LoVo (cell line): ENCODE data around the gene ITPR3.
"Not testable (repeated sequence)": the region's sequence is repeated elsewhere in the genome, so short reads cannot be mapped to it uniquely, and the experiment has no call there.

Experiments used
- DNase-seq: peaks from one replicate; pipeline ENCODE4 v3.0.0-alpha.2; 2016; ENCODE audit warnings: low spot score

ITPR3 gene

DNA sequence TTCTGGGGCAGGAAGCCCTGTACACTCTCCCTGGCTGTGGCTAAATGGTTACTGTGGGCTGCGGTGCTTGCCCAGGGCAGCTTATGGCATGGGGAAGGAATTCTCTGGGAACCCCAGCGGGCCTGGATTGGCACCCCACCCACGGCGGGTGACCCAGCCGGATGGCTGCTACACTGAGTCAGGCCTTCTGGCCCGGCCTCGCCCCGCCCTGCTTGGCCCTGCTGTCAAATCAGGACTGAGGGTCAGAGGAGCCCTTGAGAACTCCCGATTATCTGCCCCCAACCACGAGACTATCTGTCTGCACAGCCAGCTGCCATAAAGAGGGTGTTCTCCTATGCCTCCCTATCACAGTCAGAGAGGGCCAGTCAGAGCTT lies 7.3 kb upstream of the ITPR3 start:
- DNase-seq, result no peak

DNA sequence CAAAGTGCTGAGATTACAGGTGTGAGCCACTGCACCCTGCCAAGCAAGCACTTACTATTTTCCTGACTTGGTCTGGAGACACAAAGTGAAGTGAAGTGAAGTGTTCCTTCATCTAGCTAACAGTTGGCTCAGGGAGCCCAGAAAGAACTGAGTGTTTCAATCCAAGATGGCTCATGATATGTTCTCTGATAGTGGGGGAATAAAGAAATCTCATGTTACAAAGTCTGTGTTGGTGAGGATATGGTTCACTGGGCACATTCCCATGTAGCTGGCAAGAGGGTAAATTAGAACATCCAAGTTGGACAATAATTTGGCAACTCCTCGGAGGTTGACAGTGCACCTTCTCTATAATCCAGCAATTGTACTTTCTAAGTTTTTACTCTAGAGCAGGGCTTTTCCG lies 5.0 kb upstream of the ITPR3 start:
- DNase-seq, result no peak

DNA sequence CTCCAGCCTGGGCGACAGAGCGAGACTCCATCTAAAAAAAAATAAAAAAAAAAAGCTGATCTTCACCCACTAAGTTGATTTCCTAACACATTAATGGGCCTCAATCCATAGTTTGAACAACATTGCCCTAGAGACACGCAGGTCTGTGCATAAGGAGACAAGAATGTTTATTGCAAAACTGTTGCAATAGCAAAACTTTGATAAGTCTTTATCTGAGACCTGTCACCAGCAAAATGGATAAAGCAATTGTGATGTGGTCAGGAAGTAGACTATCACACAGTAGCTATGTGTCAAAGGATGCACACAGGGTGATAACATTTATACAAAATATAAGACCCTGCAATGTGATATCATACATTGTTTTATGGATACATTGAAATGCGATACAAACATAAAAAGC lies 4.2 kb upstream of the ITPR3 start:
- no peak for DNase-seq

DNA sequence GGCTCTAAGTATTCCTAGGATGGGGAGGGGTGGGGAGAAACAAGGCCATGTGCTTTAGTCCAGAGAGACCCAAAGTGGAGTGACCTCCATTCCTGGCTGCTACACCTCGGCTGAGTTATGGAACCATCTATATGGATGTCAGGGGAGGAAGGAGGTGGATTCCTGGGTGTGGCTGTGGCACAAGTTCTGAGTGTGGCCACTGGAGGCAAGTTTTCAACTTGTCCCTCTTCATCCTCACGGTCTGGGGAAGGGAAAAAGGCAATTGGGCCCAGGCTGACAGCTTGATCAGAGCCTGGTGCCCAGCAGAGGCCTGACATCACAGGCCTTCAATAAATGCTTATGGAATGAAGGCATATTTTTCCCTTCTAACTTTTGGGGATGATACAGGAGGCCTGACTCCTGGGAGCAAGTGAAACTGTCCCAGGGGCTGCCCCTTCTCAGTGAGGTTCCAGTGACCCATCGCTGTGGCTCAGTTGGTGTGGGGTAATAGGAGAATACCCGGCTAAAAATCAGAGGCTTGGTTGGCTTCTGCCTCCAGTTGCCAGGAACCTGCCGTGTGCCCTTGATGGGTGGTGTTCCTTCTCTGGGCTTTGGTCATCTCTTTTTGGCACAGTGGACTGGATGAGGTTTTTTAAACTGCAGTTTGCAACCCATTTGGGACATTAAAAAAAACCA lies 1.8 kb upstream of the ITPR3 start:
- DNase-seq, result peak; percentile 22

DNA sequence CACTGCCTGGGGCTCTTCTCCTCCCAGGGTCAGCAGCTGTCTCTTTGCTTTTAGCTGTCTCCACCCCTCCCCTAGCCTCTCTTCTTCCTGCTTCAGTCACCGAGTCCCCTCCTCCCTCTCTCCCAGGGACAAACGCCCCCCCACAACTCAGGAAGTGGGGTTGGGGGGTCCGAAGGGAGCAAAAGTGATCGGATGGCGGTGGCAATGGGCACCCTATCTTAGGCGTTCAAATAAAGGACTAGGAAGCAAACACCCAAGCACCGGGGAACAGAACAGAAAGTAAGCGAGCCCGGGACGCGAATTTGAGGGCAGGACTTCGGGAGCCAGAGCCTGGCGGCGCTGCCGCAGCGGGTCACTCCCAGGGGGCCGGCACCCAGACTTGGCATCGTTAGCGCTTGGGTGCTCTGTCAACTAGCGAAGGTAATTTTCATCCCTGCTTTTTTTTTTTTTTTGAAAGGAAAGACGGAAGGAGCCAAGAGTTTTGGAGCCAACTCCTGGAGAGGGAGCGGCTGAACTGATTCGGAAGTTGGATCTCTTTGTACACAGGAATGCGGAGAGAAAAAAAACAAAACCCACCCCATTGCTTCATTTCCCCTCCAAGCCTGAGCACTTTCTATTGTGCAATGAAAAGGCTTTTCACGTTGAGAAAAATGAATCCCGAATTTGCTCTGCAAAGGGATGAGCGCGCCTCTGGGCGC lies 815 bp upstream of the ITPR3 start:
- DNase-seq, result peak; percentile 56

DNA sequence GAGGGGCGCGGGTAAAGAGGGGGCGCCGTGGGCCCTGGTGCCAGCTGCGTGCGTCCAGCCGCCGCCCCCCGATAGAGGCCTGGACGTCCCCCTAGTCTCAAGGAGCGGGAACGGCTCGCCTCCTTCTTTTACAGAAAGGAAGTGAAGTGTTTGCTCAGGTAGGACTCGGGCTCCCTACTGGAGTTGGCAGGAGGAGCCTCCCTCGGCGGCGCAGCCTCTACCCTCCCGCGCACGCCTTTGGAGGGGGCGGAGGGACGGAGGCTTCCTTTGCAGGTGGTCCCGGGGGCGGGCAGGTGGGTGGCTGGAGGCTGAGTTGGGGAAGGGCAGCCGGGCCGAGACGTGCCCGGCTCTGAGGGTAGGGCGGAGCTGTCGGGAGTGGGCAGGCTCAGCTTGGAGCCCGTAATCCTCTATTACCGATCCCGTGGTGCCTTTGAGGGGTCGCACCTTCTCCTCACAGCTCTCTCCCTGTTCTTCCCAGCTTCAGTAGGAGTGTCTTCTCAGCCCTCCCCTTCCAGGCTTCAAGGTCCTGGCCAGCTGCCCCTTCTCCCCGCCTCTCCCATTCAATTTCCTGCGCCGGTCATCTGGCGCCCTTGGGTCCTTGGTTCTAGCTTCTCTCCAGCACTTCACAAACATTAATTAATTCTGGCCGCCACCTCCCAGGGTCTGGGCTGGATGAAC lies 728 bp downstream of the ITPR3 start:
- peak; percentile 31 for DNase-seq

DNA sequence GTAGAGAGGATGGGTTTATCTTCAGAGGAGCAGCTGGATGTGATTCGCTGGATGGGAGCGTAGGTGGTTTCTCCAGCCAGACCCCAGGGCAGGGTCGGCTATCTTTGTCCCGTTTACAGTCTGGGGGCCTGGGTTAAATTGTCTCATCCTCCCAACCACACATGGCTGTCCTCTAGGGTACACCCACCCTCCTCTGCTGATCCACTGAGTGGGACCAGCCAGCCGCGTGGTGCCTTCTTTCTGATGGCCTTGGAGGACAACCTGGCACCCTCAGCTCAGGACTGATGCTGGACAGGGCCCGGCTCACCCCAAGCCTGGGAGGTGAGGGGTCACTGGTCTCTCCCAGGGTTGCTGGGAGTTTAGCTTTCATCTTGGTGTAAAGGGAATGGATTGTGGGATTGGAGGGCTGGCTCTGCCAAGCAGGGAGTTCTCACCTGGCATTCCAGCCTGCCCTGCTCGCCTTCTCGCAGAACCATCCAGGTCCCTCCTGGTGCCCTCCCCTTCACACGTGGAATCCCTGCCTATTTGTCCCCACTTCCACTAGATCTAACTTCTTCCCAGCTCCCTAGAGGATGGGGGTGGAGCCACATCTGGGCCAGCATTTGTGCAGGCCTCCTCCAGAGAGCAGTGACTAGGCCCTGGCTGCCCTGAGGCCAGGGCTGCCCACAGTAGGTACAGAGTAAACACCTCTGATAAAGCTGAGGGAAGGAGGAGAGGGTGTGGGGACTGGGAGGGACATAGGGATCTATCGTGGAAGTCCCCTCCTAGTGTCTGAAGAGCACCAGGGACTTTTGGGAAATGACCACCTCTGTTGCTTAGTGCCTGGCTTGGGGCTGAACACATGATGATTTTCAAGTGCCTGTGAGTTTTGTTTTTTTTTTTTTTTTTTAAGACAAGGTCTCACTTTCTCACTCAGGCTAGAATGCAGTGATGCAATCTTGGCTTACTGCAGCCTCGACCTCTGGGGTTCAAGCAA lies 1.6 kb downstream of the ITPR3 start:
- DNase-seq, result no peak

DNA sequence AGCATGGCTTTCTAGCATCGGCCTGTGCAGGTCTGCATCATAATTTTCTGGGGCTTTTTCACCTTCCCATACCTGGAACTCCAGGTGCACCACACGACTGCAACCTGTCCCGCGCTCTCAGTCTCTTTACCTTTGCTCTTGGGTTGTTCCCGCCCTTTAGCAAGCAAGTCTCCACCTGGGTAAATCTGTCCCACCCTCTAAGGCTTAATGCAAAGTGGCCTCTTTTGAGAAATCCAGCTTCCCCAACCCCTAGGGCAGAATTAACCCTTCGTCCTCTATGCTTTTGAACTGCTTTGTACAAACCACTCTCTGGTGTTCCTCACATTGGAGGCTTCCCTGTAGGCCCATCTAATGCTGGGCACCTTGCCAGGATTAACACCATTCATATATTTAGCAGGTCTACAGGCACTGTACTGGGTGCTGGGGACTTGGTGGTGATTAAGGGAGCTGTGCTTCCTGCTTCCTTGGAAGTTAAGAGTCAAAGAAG lies 2.8 kb downstream of the ITPR3 start:
- DNase-seq, result no peak

DNA sequence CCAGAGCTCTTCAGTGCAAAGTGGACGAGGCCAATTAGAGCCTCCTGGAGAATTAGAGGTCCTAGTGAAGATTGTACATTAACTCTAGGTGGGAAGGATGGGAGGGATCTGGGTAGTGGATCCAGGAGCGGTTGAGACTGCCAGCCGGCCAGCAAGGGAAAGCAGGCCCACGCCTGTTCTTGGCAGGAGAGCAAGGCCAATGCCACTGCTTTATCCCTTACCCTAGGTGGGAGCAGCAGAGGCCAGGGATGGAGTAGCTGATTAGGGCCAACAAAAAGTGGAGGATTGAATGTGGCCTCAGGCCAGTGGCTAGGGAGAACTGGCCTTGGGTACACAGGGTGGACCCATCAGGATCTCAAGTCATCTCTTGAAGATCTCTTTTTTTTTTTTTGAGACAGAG lies 3.7 kb downstream of the ITPR3 start:
- DNase-seq, result no peak

DNA sequence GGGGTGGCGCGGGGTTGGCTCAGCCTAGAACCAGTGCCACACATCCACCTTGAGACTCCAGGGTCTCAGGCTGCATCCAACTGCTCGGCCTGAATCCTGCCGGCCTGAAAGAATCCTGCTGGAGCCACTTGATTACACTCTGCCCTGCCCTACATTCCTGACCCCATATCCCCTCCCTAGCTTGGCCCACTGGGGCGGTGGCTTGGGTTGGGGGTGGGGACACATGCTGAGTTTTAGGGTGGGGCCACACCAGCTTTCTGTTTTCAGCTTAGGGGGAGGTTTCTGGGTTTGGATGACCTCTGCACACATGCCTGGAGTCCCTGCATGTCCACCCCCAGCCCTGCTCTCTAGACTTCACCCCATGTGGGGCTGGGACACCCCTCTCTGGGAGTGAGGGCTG lies 6.8 kb downstream of the ITPR3 start:
- DNase-seq, result no peak

DNA sequence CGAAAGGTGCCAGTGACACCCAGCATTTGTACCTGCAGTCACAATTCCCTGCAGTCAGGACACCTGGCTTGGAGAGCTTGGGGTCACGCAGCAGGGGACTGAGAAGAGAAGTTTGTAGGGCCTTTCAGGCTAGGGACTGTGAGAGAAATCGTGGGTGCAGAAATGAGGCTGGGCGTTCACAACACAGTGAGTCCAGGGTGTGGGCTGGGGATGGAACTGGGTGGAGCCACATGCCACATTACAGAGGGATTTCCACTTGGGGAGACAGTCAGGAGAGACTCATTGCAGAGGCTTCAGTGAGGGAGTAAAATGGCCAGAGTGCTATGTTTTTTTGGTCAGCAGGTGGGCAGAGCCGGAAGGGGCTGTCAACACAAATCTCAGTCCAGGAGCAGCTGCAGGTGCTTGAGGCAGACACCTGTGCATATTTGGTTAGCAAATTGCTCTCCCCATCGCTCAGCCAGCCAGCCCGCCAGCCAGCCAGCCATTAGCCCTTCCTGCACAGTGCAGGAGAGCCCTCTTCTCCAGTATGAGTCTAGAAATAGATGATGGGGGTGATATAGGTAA lies 7.4 kb downstream of the ITPR3 start:
- no peak for DNase-seq

DNA sequence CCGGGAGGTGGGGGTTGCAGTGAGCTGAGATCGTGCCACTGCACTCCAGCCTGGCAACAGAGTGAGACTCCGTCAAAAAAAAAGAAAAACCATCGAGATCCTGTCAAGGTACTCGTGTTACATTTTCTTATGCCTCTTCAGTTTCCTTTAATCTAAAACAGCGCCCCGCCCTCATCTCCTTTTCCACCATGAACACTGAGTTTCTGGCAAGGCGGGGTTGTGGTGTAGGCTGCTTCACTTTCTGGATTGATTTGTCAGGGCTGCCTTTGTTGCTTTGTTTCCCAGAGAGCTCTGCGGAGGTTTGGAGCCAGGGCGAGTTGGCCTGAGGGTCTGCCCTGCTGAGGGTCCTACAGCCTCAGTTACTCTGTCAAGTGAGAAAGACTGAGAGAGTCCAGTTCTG lies 8.9 kb downstream of the ITPR3 start:
- DNase-seq, result no peak

DNA sequence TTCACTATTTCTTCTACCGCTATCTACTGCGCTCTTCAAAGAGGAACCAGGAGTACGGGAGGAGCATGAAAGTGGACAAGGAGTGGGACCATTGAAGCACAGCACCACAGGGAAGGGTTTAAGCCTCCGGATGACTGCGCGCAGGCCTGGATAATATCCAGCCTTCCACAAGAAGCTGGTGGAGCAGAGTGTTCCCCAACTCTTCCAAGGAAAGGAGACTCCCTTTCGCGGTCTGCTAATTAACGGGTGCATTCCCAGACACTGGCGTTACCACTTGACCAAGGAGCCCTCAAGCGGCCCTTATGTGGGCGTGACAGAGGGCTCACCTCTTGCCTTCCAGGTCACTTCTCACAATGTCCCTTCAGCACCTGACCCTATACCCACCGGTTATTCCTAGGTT lies 10.4 kb downstream of the ITPR3 start:
- DNase-seq, result not testable (repeated sequence)

DNA sequence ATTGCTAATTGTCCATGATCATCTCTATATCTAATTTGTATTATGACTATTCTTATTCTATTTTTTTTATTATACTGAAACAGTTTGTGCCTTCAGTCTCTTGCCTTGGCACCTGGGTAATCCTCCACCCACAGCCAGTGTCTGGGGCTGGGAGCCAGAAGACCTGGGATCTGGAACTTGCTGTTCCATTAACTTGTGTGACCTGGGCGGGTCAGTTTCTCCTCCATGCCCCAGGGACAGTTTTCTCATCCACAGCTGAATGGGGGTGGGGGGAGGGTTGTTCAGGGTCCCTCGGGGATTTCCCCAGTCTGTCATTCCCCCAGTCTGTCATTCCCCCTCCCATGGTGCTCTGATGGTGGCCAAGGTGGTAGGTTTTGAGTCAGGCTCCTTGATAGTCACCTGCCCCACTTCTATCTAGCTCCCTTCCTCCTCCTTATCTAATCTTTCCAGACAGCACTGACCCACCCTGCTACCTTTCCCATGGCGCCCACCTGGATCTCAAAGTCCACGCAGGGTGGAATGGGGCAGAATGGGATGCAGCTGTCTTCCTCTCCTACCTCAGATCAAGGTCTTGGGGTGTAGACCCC lies 10.9 kb downstream of the ITPR3 start:
- no peak for DNase-seq

DNA sequence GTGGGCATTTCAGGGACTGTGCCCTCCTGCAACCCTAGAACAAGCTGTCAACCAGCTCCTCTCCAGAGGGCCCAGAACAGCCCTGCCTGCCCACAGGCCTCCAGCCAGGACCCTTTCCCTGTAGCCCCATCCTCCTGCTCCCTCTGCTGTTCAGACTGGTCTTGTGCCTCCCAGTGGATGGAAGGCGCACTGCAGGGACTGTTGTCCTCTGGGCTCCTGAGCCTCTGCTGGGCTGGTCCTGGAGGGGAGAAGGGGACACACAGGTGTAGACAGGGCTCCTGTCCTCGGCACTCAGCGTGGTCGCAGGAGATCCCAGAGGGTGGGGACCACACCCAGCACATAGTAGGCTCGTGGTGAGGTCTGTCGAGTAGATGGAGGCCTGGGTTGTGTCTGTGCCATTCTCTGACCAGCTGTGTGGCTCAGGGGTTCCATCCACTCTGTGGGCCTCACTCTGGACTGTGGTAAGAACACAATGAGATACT lies 11.5 kb downstream of the ITPR3 start:
- peak; percentile 25 for DNase-seq

DNA sequence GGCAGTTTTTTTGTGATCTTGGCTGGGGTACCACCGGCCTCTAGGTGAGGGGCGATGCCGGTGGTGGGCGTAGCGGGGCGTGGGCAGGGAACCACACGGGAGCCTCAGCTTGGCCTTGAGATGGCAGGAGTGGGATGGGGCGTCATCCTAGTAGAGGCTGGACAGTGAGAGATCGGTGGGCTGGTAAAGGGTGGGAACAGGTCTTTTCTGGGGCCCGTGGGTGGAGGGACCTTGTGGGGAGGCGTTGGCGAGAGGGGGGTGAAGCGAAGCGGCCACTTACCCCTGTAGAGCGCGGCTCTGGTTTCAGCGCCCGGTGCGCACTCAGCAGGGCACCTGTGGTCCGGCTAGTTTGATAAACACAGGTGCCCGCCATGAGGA lies 12.0 kb downstream of the ITPR3 start:
- DNase-seq, result no peak

DNA sequence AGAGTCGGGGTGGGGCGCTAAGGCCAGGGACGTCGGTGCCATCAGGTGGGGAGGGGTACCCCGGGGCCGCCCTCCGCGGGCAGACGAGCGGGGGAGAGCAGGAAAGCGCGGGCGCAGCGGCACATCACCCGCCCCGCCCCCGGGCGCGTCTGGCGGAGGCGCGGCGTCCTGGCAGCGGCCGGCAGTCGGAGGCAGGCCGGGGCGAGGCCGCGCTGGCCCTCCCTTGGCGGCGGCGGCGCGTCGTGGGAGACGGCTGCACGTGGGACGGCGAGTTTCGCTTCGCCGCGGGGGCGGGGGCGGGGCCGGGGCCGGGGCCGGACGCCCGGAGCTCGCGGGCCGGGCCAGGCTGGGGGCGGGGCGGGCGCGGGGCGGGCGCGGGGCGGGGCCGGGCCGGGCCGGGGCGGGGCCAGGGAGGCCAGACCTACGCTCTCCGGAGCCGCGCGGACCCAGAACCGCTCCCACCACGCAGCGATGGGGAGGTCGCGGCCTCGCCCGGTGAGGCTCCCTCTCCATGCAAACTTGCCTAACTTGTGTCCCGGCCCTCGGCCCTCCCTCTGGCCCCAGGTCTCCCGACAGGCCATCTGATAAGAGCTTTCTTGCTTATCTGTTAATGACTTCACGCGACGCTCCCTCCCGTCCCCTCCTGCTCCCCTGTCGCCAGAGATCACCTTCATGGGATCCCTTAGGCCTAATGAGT lies 12.5 kb downstream of the ITPR3 start:
- peak; percentile 78 for DNase-seq

DNA sequence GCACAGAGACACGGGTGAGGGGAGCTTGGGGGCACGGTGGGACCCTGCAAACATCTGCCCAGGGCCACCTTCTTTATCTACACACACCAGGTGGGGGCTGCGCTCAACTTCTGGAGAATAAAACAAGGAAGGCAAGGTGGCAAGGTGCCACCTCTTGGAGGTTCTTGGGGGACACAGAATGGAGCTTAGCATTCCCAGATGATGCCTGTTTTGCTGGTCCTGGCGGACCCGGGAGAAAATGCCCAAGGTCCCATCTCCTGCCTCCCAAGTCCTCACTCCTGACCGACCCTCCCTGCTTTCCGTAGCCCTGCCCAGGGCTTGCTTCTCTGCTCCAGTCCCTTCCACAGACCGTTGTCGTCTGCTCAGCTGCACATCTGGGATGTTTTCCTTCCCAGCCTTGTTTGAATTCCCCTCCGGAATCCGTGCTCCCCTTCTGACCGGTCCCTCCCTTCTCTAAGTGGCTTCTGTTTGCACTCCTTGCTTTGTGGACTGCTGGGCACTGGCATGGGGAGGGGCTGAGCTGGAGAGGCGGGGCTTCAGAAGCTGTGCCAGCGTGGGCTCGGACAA lies 13.1 kb downstream of the ITPR3 start:
- DNase-seq, result no peak

DNA sequence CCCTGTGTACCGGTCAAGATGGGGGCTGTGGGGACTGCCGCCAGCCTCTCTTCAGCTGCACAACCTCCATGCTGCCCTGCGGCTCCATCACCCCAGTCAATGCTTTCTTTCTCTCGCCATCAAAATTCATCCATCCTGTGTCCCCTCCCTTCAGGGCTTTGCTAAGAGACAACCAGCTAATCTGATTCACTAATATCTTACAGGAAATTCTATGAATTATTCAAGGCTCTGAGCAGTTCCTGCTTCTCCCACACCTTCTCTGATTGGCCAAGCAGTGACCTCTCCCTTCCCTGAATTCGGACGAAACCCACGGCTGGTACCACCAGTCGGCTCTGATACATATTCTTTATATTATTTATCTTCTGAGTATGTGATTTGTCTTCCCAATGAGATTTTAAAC lies 13.8 kb downstream of the ITPR3 start:
- DNase-seq, result no peak

DNA sequence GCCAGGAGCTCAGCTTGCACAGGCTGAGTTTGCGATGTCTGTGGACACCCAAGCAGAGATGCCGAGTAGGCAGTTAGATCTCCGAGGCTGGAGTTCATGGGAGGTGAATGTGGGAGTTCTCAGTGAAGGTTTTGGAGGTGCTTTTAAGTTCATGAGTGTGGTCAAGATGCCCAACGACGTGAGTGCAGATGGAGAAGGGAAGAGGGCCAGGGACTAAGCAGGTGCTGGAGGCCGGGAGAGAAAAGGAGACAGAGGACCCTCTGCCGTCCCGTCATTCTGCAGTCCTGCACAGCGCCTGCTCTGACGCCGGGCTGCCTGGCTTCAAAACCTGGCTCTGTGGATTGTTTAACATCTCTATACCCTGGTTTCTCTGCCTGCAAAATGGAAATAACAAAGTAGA lies 15.5 kb downstream of the ITPR3 start:
- DNase-seq, result no peak
